Activated CD8-positive, alpha-beta T cell treated with anti-CD3 and anti-CD28 coated beads for 36 hours (primary cell): ENCODE data around the gene CUL9. TPM values are rescaled to one million over a fixed set of nuclear protein-coding genes. Genes with fewer than 3 reads are reported as not detected.
A peak's percentile ranks its signal among the peaks of the same experiment; 100 is the strongest.

Source experiments
- ATAC-seq: fragments of 200-7000 bp; cut with Tn5 transposase; one replicate; pipeline ENCODE4 v1.10.0; 2021; ENCODE audit warnings: mild to moderate bottlenecking, moderate library complexity
- CTCF ChIA-PET: fragments of 350-600 bp; sonication (Branson Sonifier 250); formaldehyde crosslinking; loops from one replicate; lab custom pipeline; 2021; ENCODE audit warnings: antibody characterized with exemption; lab: Charles Lee
- POLR2A ChIA-PET: fragments of 350-600 bp; sonication (Branson Sonifier 250); formaldehyde crosslinking; loops from one replicate; lab custom pipeline; 2021; ENCODE audit warnings: antibody characterized with exemption; lab: Charles Lee
- DNase-seq: peaks from one replicate; pipeline ENCODE4 v3.0.0-alpha.2; 2020
- H3K27ac Mint-ChIP-seq: one replicate; pipeline ENCODE4 v1.8.0; 2021; ENCODE audit warnings: mild to moderate bottlenecking, mixed read lengths
- H3K27me3 Mint-ChIP-seq: one replicate; pipeline ENCODE4 v1.8.0; 2021; ENCODE audit warnings: mixed read lengths
- H3K36me3 Mint-ChIP-seq: one replicate; pipeline ENCODE4 v1.8.0; 2021; ENCODE audit warnings: low read depth, mixed read lengths
- H3K4me1 Mint-ChIP-seq: one replicate; pipeline ENCODE4 v1.8.0; 2021; ENCODE audit warnings: low read depth, mixed read lengths
- H3K4me3 Mint-ChIP-seq: one replicate; pipeline ENCODE4 v1.8.0; 2021; ENCODE audit warnings: mild to moderate bottlenecking, moderate library complexity, mixed read lengths
- H3K9me3 Mint-ChIP-seq: one replicate; pipeline ENCODE4 v1.8.0; 2021; ENCODE audit warnings: mixed read lengths
- CTCF ChIP-seq: fragments of 200-600 bp; IDR thresholded peaks from one replicate; pipeline ENCODE4 v1.8.0; 2022; ENCODE audit warnings: antibody characterized with exemption, mild to moderate bottlenecking
- intact Hi-C: fragments of 100-400 bp; cut with micrococcal nuclease; formaldehyde crosslinking; loops from one replicate; pipeline ENCODE4 v1.10.0; 2022
- total RNA-seq, 2 experiments: library from RNA; stranded (reverse); gene quantifications; one replicate each; pipeline ENCODE4 v1.2.3, GENCODE V29; 2021

The CUL9 gene
- total RNA-seq, 2 experiments from 2014 or later: 38.8 to 43.1 TPM

GRCh38 chr6:43147691-43148477, 34.1 kb upstream of the CUL9 start:
- no peaks in the 10 kb centered on the region for H3K9me3 Mint-ChIP-seq
- peaks cover 9% of the 10 kb centered on the region for H3K4me1 Mint-ChIP-seq
- no peak overlapping the region for H3K27ac Mint-ChIP-seq
- CTCF ChIA-PET: no interaction called here
- intact Hi-C loops: no loop called here
- POLR2A ChIA-PET: interaction anchor here (0.9 kb wide), 1 partner anchor 11 kb away, joined by 4 read pairs; no protein-coding TSS in a partner anchor
- no peak for DNase-seq
- no peak for ATAC-seq
- no peaks in the 10 kb centered on the region for H3K27me3 Mint-ChIP-seq
- H3K36me3 Mint-ChIP-seq: no peaks in the 10 kb centered on the region
- no peak overlapping the region for H3K4me3 Mint-ChIP-seq
- TF ChIP-seq CTCF: no peak

GRCh38 chr6:43149265-43149664, 32.7 kb upstream of the CUL9 start:
- no peak for TF ChIP-seq CTCF
- intact Hi-C loops: no loop called here
- H3K4me1 Mint-ChIP-seq: no peaks in the 10 kb centered on the region
- no peaks in the 10 kb centered on the region for H3K9me3 Mint-ChIP-seq
- no peak for ATAC-seq
- no peak overlapping the region for H3K4me3 Mint-ChIP-seq
- DNase-seq: no peak
- H3K36me3 Mint-ChIP-seq: no peaks in the 10 kb centered on the region
- H3K27ac Mint-ChIP-seq: peak overlapping the region; percentile 7
- H3K27me3 Mint-ChIP-seq: no peaks in the 10 kb centered on the region
- ChIA-PET POLR2A (interaction anchor here (1.1 to 1.5 kb wide), 2 partner anchors 14 to 24 kb away, joined by 3 read pairs; no protein-coding TSS in a partner anchor), CTCF (interaction anchor here (1.6 kb wide), 1 partner anchor 10 kb away, joined by 3 read pairs; no protein-coding TSS in a partner anchor)

- H3K27me3 Mint-ChIP-seq: no peaks in the 10 kb centered on the region
- no peak overlapping the region for H3K27ac Mint-ChIP-seq
- DNase-seq (no peak), ATAC-seq (no peak)
- H3K9me3 Mint-ChIP-seq: no peaks in the 10 kb centered on the region
- ChIA-PET CTCF (interaction anchor here (1.6 kb wide), 1 partner anchor 9 kb away, joined by 3 read pairs; no protein-coding TSS in a partner anchor), POLR2A (interaction anchor here (1.5 kb wide), 1 partner anchor 13 kb away, joined by 3 read pairs; no protein-coding TSS in a partner anchor)
- intact Hi-C loops: no loop called here
- H3K4me3 Mint-ChIP-seq: no peak overlapping the region
- H3K4me1 Mint-ChIP-seq: no peaks in the 10 kb centered on the region
- H3K36me3 Mint-ChIP-seq: no peaks in the 10 kb centered on the region
- no peak for TF ChIP-seq CTCF
Observed at GRCh38 chr6:43150051-43150751, 31.8 kb upstream of the CUL9 start.

- ATAC-seq: no peak
- POLR2A ChIA-PET: interaction anchor here (1.4 kb wide), 1 partner anchor 12 kb away, joined by 4 read pairs; no protein-coding TSS in a partner anchor
- CTCF ChIA-PET: interaction anchor here (1.1 to 4.8 kb wide), 3 partner anchors 10 to 70 kb away, joined by 3 to 28 read pairs (median 3); partner anchors contain the start of gene DNPH1
- TF ChIP-seq CTCF: no peak
- no peaks in the 10 kb centered on the region for H3K36me3 Mint-ChIP-seq
- no peaks in the 10 kb centered on the region for H3K4me1 Mint-ChIP-seq
- no peaks in the 10 kb centered on the region for H3K27me3 Mint-ChIP-seq
- no peak for DNase-seq
- H3K4me3 Mint-ChIP-seq: no peak overlapping the region
- intact Hi-C loops: no loop called here
- no peak overlapping the region for H3K27ac Mint-ChIP-seq
- H3K9me3 Mint-ChIP-seq: no peaks in the 10 kb centered on the region
Observed at GRCh38 chr6:43159599-43159998, 22.4 kb upstream of the CUL9 start.
